OCI-LY1 (cell line): ENCODE measurements around the gene PKD1L1.
A peak's percentile ranks its signal among the peaks of the same experiment; 100 is the strongest.

Experiments
- H2AFZ ChIP-seq: fragments of 200-600 bp; sonication (generic), shearing (Covaris generic); 2 replicates; pipeline ENCODE4 v1.6.0; 2014; ENCODE audit warnings: antibody characterized with exemption, mild to moderate bottlenecking, low read length
- H3F3A ChIP-seq: fragments of 200-600 bp; sonication (generic), shearing (Covaris generic); 2 replicates; pipeline ENCODE4 v1.6.0; 2014; ENCODE audit warnings: mild to moderate bottlenecking, antibody characterized with exemption, low read length, moderate library complexity; ENCODE audit not compliant: insufficient read depth
- H3K27ac ChIP-seq: fragments of 200-600 bp; sonication (generic); 2 replicates; pipeline ENCODE4 v1.5.1; 2014; ENCODE audit warnings: low read length, mixed run types, mild to moderate bottlenecking, low read depth; ENCODE audit not compliant: poor library complexity, severe bottlenecking
- H3K27me3 ChIP-seq: fragments of 200-600 bp; sonication (generic); 2 replicates; pipeline ENCODE4 v1.6.0; 2014; ENCODE audit warnings: antibody characterized with exemption, mild to moderate bottlenecking, low read length, moderate library complexity; ENCODE audit not compliant: insufficient read depth
- H3K36me3 ChIP-seq: fragments of 200-600 bp; sonication (generic); 2 replicates; pipeline ENCODE4 v1.6.1; 2014; ENCODE audit warnings: mild to moderate bottlenecking, antibody characterized with exemption, low read length, moderate library complexity, mixed read lengths; ENCODE audit not compliant: insufficient read depth
- H3K4me1 ChIP-seq: fragments of 200-600 bp; sonication (generic); 2 replicates; pipeline ENCODE4 v1.5.1; 2014; ENCODE audit warnings: mild to moderate bottlenecking, low read length, moderate library complexity; ENCODE audit not compliant: insufficient read depth, severe bottlenecking
- H3K4me2 ChIP-seq: fragments of 200-600 bp; sonication (generic), shearing (Covaris generic); 2 replicates; pipeline ENCODE4 v1.6.1; 2014; ENCODE audit warnings: low read length
- H3K4me3 ChIP-seq: fragments of 200-600 bp; sonication (generic); 2 replicates; pipeline ENCODE4 v1.5.1; 2014; ENCODE audit warnings: low read length, low read depth, mild to moderate bottlenecking, mixed read lengths; ENCODE audit not compliant: poor library complexity, severe bottlenecking
- H3K79me2 ChIP-seq: fragments of 200-600 bp; shearing (Covaris generic); 2 replicates; pipeline ENCODE4 v1.6.1; 2016; ENCODE audit warnings: mixed run types, low read length, mixed read lengths; ENCODE audit not compliant: insufficient read depth
- H3K9ac ChIP-seq: fragments of 200-600 bp; sonication (generic), shearing (Covaris generic); 2 replicates; pipeline ENCODE4 v1.6.1; 2014; ENCODE audit warnings: mild to moderate bottlenecking, low read length, mixed read lengths
- H3K9me2 ChIP-seq: fragments of 200-600 bp; sonication (generic), shearing (Covaris generic); 2 replicates; pipeline ENCODE4 v1.6.1; 2014; ENCODE audit warnings: low read depth, mild to moderate bottlenecking, low read length, mixed read lengths
- H3K9me3 ChIP-seq: fragments of 200-600 bp; shearing (Covaris generic); 2 replicates; pipeline ENCODE4 v1.6.1; 2014; ENCODE audit warnings: low read length, mixed read lengths
- H4K20me1 ChIP-seq: fragments of 200-600 bp; sonication (generic), shearing (Covaris generic); 2 replicates; pipeline ENCODE4 v1.6.0; 2016; ENCODE audit warnings: mild to moderate bottlenecking, low read length; ENCODE audit not compliant: insufficient read depth
- EZH2 ChIP-seq: fragments of 200-600 bp; sonication (generic), shearing (Covaris generic); IDR thresholded peaks from 2 replicates; pipeline ENCODE4 v1.8.0; 2017; ENCODE audit warnings: borderline replicate concordance, mixed run types, mild to moderate bottlenecking, antibody characterized with exemption, low read length, moderate library complexity, mixed read lengths
- TF ChIP-seq, protein P1 (sequence below): fragments of 200-600 bp; sonication (generic), shearing (Covaris generic); IDR thresholded peaks from 2 replicates; pipeline ENCODE4 v1.5.1; 2017; ENCODE audit warnings: mild to moderate bottlenecking, antibody characterized with exemption, low read length, moderate library complexity, mixed read lengths

The PKD1L1 gene

DNA sequence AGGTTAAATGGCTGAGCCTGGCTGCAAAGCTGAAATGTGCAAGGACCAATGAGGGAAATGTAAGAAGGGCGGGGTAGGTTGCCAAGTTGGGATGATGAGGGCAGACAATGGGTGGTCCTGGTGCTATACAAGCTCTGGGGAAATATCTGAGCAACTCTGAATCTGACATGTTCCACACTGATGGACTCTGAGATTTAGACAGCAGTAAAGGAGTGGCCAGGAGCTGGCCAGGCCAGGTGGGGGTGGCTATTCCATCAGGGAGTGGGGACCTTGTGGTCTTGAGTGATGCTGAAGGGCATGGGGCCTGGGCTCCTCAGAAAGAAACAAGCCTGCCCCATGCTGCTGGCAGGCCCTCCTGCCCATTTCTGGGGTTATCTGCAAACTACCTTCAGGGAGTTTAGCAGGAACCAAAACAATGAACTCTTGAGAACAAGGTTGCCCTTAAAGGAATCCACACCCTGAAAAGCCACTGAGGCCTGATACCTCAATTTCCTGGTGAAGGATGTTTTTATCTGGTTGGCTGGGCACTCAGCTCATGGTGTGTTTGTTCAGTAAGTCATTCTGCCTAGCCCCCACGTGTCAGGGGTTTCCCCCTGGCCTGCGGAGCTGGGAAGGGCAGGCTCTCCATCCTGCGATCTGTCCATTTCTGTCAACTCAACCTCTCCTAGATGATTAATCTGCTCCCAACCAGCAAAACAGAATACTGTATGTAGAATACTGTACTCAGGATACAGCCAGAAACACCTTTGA, 223.1 kb downstream of the PKD1L1 start:
- Histone ChIP-seq H3K4me2 (peak overlapping the region; percentile 6; the same call in 1 of the 2 replicates), H3K9me2 (no peaks in the 10 kb centered on the region), H3K36me3 (no peaks in the 10 kb centered on the region), H3K9me3 (no peaks in the 10 kb centered on the region), H3K79me2 (no peaks in the 10 kb centered on the region), H3F3A (no peaks in the 10 kb centered on the region), H3K4me1 (peaks cover 45% of the 10 kb centered on the region), H4K20me1 (no peaks in the 10 kb centered on the region), H3K27ac (peak overlapping the region; percentile 63), H3K4me3 (no peak overlapping the region), H3K27me3 (no peaks in the 10 kb centered on the region), H3K9ac (no peak overlapping the region; the same call in 1 of the 2 replicates), H2AFZ (no peak overlapping the region)
- TF ChIP-seq EZH2: no peak
- TF ChIP-seq, protein P1, sequence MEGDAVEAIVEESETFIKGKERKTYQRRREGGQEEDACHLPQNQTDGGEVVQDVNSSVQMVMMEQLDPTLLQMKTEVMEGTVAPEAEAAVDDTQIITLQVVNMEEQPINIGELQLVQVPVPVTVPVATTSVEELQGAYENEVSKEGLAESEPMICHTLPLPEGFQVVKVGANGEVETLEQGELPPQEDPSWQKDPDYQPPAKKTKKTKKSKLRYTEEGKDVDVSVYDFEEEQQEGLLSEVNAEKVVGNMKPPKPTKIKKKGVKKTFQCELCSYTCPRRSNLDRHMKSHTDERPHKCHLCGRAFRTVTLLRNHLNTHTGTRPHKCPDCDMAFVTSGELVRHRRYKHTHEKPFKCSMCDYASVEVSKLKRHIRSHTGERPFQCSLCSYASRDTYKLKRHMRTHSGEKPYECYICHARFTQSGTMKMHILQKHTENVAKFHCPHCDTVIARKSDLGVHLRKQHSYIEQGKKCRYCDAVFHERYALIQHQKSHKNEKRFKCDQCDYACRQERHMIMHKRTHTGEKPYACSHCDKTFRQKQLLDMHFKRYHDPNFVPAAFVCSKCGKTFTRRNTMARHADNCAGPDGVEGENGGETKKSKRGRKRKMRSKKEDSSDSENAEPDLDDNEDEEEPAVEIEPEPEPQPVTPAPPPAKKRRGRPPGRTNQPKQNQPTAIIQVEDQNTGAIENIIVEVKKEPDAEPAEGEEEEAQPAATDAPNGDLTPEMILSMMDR: no peak
